ENCODE results near the gene TMED1. TPM values are rescaled to one million over a fixed set of nuclear protein-coding genes. Genes with fewer than 3 reads are reported as not detected.

TMED1 gene
- total RNA-seq, 1 experiment from 2014 or later: 21.3 TPM

DNA sequence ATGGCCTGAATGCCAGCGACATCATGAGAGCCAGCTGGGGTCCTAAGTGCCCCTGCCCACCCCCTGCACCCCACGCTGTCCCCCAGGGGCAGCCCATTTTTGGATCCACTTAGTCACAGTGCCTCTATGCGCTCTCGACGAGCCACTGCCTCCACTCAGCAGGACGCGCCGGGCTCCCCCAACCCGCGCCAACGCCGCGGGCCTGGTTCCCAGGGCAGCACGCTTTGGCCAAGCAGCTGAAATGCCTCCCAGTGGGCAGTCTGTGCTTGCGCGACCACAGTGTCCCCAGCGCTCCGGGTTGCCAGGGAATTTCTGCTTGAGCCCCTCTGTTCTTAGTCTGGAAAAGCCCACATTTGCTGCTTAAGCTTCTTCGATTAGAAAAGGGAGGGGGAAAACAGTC is 39.4 kb downstream of the TMED1 start:
- H2AFZ ChIP-seq: no peak overlapping the region
- H4K20me1 ChIP-seq (ENCODE audit: insufficient read depth): no peaks in the 10 kb centered on the region
- TF ChIP-seq, protein P1, sequence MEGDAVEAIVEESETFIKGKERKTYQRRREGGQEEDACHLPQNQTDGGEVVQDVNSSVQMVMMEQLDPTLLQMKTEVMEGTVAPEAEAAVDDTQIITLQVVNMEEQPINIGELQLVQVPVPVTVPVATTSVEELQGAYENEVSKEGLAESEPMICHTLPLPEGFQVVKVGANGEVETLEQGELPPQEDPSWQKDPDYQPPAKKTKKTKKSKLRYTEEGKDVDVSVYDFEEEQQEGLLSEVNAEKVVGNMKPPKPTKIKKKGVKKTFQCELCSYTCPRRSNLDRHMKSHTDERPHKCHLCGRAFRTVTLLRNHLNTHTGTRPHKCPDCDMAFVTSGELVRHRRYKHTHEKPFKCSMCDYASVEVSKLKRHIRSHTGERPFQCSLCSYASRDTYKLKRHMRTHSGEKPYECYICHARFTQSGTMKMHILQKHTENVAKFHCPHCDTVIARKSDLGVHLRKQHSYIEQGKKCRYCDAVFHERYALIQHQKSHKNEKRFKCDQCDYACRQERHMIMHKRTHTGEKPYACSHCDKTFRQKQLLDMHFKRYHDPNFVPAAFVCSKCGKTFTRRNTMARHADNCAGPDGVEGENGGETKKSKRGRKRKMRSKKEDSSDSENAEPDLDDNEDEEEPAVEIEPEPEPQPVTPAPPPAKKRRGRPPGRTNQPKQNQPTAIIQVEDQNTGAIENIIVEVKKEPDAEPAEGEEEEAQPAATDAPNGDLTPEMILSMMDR (conservative IDR thresholded peaks at IDR 0.05): no peak
- no peak for TF ChIP-seq EZH2 (IDR thresholded peaks at IDR 0.05; ENCODE audit: low read depth)
- no TSS peak for BruUV-seq (replicated peaks)
- no peak overlapping the region for H3K4me2 ChIP-seq
- no peak overlapping the region for H3K27ac ChIP-seq
- H3K9me2 ChIP-seq (ENCODE audit: insufficient read depth): no peaks in the 10 kb centered on the region
- no peaks in the 10 kb centered on the region for H3K79me2 ChIP-seq (ENCODE audit: low read depth)
- POLR2A ChIA-PET (ENCODE audit: unreplicated experiment): no interaction called here
- intact Hi-C loops (cut with micrococcal nuclease; ENCODE audit: unreplicated experiment): no loop called here
- DNase-seq: no peak
- CTCF ChIA-PET: no interaction called here
- H3K27me3 ChIP-seq (ENCODE audit: insufficient read depth, low read depth): no peaks in the 10 kb centered on the region
- H3K4me3 ChIP-seq: no peak overlapping the region
- 0 out of 2 replicates have a peak, but pooled peaks cover 4% of the 10 kb centered on the region for H3F3A ChIP-seq (ENCODE audit: insufficient read depth, low read depth)
- no peaks in the 10 kb centered on the region for H3K4me1 ChIP-seq (replicated peaks; ENCODE audit: insufficient read depth)
- H3K36me3 ChIP-seq (ENCODE audit: low read depth): 0 out of 2 replicates have a peak, but pooled peaks cover 9% of the 10 kb centered on the region
- no peaks in the 10 kb centered on the region for H3K9me3 ChIP-seq (ENCODE audit: insufficient read depth, low read depth)

DNA sequence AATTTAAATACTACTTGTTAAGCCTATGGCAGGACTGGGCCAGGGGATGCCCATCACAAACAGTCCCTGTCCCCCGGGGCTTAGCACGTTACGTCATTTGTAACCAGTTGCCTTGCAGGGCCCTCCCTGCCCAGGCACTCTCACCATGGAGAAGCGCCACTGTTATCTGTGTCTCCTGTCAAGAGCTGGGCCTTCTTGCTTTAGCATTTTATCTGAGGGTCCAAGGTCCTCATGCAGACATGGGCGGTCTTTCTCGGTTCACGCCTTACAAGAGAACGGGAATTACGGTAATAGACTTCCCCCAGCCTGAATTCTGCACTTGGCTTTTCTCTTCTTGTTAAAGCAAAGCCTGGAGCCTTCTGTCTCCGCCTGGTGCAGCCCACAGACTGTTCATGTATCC is 46.1 kb downstream of the TMED1 start:
- Histone ChIP-seq H3K36me3 (ENCODE audit: low read depth) (peaks cover 28% of the 10 kb centered on the region), H3K27me3 (ENCODE audit: insufficient read depth, low read depth) (no peaks in the 10 kb centered on the region), H3K4me1 (replicated peaks; ENCODE audit: insufficient read depth) (no peaks in the 10 kb centered on the region), H3K27ac (no peak overlapping the region), H3K4me3 (no peak overlapping the region), H4K20me1 (ENCODE audit: insufficient read depth) (peaks cover 4% of the 10 kb centered on the region; the same call in 1 of the 2 replicates), H3F3A (ENCODE audit: insufficient read depth, low read depth) (0 out of 2 replicates have a peak, but pooled peaks cover 4% of the 10 kb centered on the region), H3K79me2 (ENCODE audit: low read depth) (no peaks in the 10 kb centered on the region), H2AFZ (no peak overlapping the region), H3K9me2 (ENCODE audit: insufficient read depth) (no peaks in the 10 kb centered on the region), H3K4me2 (no peak overlapping the region), H3K9me3 (ENCODE audit: insufficient read depth, low read depth) (no peaks in the 10 kb centered on the region)
- intact Hi-C loops (cut with micrococcal nuclease; ENCODE audit: unreplicated experiment): no loop called here
- TF ChIP-seq, protein P1 (conservative IDR thresholded peaks at IDR 0.05): no peak
- TF ChIP-seq EZH2 (IDR thresholded peaks at IDR 0.05; ENCODE audit: low read depth): no peak
- POLR2A ChIA-PET (ENCODE audit: unreplicated experiment): no interaction called here
- CTCF ChIA-PET: no interaction called here
- no TSS peak for BruUV-seq (replicated peaks)
- DNase-seq: no peak

DNA sequence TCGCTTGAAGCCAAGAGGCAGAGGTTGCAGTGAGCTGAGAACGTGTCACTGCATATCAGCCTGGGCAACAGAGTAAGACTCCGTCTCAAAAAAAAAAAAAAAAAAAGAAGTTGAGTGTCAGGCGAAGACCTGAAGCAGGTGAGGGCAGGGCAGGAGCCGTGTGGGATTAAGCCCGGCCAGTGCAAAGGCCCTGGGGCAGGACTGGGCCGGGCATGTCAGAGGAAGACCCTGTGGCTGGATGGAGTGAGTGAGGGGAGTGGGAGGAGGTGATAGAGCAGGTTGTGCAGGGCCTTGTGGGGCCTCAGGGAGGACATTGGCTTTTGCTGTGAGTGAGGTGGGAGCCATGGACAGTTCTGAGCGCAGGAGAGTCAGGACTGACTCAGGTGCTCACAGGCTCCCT is 47.9 kb downstream of the TMED1 start:
- Histone ChIP-seq H3F3A (ENCODE audit: insufficient read depth, low read depth) (0 out of 2 replicates have a peak, but pooled peaks cover 4% of the 10 kb centered on the region), H3K4me2 (no peak overlapping the region), H3K4me3 (no peak overlapping the region), H3K4me1 (replicated peaks; ENCODE audit: insufficient read depth) (no peaks in the 10 kb centered on the region), H2AFZ (no peak overlapping the region), H3K79me2 (ENCODE audit: low read depth) (no peaks in the 10 kb centered on the region), H3K9me2 (ENCODE audit: insufficient read depth) (no peaks in the 10 kb centered on the region), H3K9me3 (ENCODE audit: insufficient read depth, low read depth) (no peaks in the 10 kb centered on the region), H3K27ac (no peak overlapping the region), H3K27me3 (ENCODE audit: insufficient read depth, low read depth) (no peaks in the 10 kb centered on the region), H3K36me3 (ENCODE audit: low read depth) (peaks cover 29% of the 10 kb centered on the region), H4K20me1 (ENCODE audit: insufficient read depth) (peaks cover 4% of the 10 kb centered on the region; the same call in 1 of the 2 replicates)
- TF ChIP-seq, protein P1 (conservative IDR thresholded peaks at IDR 0.05): no peak
- CTCF ChIA-PET: no interaction called here
- POLR2A ChIA-PET (ENCODE audit: unreplicated experiment): no interaction called here
- no TSS peak for BruUV-seq (replicated peaks)
- no peak for DNase-seq
- intact Hi-C loops (cut with micrococcal nuclease; ENCODE audit: unreplicated experiment): no loop called here
